Melanocyte of skin (primary cell): ENCODE measurements around the gene ZNF615. TPM values are rescaled to one million over a fixed set of nuclear protein-coding genes. Genes with fewer than 3 reads are reported as not detected.

Experiments
- total RNA-seq, 2 donors: library from RNA; depleted of rRNA; stranded (reverse); fragments of >200 nt; gene quantifications; 2 replicates each; pipeline ENCODE4 v1.2.3, GENCODE V29; 2012

ZNF615 gene
- 1 to 10 TPM; 5.2 to 7.3 TPM for total RNA-seq

GRCh38 chr19:52007806-52008557 is at the start of gene ZNF615:
TSS of gene ZNF615 (minus strand) at chr19:52008211. CDS start at chr19:52003711, 4,500 bp downstream.

DNA sequence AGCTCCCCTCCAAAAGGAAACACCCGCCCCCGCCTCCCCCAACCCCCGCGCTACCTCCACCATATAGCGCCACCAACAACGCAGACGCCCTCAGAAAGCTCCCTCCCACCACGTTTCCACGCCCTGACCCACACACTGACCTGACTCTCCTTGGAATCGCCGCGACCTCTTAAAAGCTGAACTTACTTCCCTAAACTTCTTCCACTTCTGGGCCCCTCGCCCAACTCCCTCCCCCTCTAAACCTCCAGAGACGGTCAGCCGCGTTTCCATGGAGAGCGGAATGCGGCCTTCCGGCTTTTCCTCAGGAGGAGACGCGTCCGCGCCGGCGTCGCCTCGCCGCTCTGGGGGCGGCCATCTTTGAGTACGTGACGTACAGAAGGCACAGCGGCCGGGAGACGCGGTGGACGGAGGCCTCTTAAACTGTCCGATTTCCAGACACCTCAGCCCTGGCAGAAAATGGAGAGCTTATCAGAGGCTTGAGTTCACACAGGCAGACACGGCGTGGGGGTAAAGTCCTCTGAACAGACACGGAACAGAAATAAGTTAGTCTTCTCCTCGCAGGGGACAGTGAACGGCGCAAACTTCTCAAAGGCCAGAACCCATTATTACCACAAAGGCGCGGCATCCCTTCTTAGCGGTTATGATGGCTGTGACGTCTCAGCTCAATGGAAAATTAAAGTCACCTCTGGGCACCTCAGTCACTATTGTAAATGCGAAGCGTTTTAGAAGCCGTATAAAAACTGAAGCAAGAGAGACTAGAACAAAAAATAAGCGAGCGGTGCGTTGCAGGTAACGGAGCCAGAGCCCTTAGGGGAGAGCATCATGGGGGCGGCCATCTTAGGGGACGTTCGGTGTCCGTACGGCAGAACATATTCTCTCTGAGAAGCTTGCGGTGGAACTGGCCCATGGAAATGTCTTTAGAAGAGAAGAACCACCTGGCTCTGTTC is 40.8 kb upstream of the ZNF615 start, which contains the start of gene ZNF432:
ZNF432 (minus strand) TSS at position 284 of the 947 bp plus-strand sequence. CDS start 1,970 bp downstream, outside the sequence.

DNA sequence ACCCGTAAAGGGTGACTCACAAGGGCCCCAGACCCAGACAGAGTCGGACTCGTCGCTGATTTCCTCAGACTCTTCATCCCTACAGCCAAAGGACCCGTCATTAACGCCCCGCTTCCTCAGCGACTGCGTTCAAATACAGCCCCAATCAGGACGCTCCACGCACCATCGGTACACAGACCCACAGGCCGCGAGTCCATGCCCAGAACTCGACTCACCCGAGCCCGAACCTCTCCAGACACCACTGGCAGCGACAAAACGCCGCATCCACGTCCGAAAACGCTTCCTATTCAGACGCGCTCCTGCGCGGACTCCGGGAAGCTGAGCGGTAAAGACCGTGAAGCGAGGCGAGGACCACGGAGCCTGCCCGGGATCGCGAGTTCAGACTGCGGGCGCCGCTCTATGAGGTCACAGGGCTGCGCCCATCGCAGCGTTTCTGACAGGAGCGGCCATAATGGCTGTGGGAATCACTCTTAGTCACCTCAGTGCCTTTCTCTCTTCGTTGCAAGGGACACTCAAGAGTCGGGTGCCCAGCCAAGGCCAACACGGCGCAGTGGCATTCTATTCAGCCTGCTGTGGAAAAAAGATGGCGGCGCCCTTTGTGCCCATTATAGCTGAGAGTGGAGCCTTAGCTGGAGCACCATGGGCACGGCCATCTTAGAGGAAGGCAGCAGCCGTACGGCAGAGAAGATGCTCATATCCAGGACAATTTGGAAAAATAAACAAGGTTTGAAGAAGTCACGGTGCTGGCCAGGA is 20.2 kb upstream of the ZNF615 start, which contains the start of gene ZNF614:
ZNF614 (minus strand) TSS at position 353 of the 753 bp plus-strand sequence. CDS start 2,634 bp downstream, outside the sequence.

GRCh38 chr19:51986309-51987291 is 21.4 kb downstream of the ZNF615 start, which contains the start of gene ZNF350:
TSS of gene ZNF350 (minus strand) at chr19:51986840. CDS start at chr19:51974360, 12,480 bp downstream.

Other genes with a start within 250 kb of the ZNF615 start
- not detected for gene FPR2, start 247.0 kb downstream of the ZNF615 start, total RNA-seq
- gene FPR3, start 213.1 kb downstream of the ZNF615 start, total RNA-seq: not detected
- gene ZNF577, start 120.3 kb downstream of the ZNF615 start, total RNA-seq: 1 to 10 TPM; 3.0 to 4.1 TPM
- gene ZNF649, start 103.2 kb downstream of the ZNF615 start, total RNA-seq: 10 to 100 TPM in 1 of 2 donors, 1 to 10 TPM in 1; 8.3 to 11.4 TPM
- 1 to 10 TPM; 4.5 to 7.3 TPM for gene ZNF613, start 80.7 kb downstream of the ZNF615 start, total RNA-seq
- 1 to 10 TPM; 6.0 to 8.3 TPM for gene ZNF350, start 21.4 kb downstream of the ZNF615 start, total RNA-seq
- 1 to 10 TPM; 7.2 to 8.7 TPM for gene ZNF614, start 20.2 kb upstream of the ZNF615 start, total RNA-seq
- 1 to 10 TPM; 4.0 to 6.5 TPM for gene ZNF432, start 40.6 kb upstream of the ZNF615 start, total RNA-seq
- 10 to 100 TPM; 12.3 to 12.7 TPM for gene ZNF841, start 87.6 kb upstream of the ZNF615 start, total RNA-seq
- gene ZNF616, start 131.7 kb upstream of the ZNF615 start, total RNA-seq: 1 to 10 TPM; 7.9 to 9.0 TPM
- 1 to 10 TPM; 3.3 to 3.8 TPM for gene ZNF836, start 163.4 kb upstream of the ZNF615 start, total RNA-seq
- gene PPP2R1A, start 181.8 kb upstream of the ZNF615 start, total RNA-seq: 100 to 1,000 TPM; 128 to 137 TPM